Fibroblast of mammary gland (primary cell): Measurements from ENCODE around the gene LINGO4.

ENCODE experiments used
- DNase-seq: peaks from one replicate; pipeline ENCODE4 v3.0.0-alpha.2; 2010; ENCODE audit warnings: low read depth
- H3K4me3 ChIP-seq: 2 replicates; pipeline ENCODE4 v1.5.1; 2011; ENCODE audit warnings: low read depth, mild to moderate bottlenecking, low read length, moderate library complexity; ENCODE audit not compliant: control insufficient read depth
- TF ChIP-seq, protein P1 (sequence below): conservative IDR thresholded peaks from 2 replicates; pipeline ENCODE4 v1.5.1; 2011; ENCODE audit warnings: low read depth, low read length, inconsistent platforms; ENCODE audit not compliant: control insufficient read depth, insufficient read depth

Gene LINGO4

GRCh38 chr1:151815716-151816327 is 10.6 kb upstream of the LINGO4 start:
- H3K4me3 ChIP-seq: no peak overlapping the region
- no peak for DNase-seq

GRCh38 chr1:151814971-151815545 is 9.8 kb upstream of the LINGO4 start:
- no peak overlapping the region for H3K4me3 ChIP-seq
- TF ChIP-seq, protein P1, sequence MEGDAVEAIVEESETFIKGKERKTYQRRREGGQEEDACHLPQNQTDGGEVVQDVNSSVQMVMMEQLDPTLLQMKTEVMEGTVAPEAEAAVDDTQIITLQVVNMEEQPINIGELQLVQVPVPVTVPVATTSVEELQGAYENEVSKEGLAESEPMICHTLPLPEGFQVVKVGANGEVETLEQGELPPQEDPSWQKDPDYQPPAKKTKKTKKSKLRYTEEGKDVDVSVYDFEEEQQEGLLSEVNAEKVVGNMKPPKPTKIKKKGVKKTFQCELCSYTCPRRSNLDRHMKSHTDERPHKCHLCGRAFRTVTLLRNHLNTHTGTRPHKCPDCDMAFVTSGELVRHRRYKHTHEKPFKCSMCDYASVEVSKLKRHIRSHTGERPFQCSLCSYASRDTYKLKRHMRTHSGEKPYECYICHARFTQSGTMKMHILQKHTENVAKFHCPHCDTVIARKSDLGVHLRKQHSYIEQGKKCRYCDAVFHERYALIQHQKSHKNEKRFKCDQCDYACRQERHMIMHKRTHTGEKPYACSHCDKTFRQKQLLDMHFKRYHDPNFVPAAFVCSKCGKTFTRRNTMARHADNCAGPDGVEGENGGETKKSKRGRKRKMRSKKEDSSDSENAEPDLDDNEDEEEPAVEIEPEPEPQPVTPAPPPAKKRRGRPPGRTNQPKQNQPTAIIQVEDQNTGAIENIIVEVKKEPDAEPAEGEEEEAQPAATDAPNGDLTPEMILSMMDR: no peak
- no peak for DNase-seq

More at GRCh38 chr1:151815716-151816327, 10.6 kb upstream of the LINGO4 start:
- TF ChIP-seq, protein P1: no peak

DNA sequence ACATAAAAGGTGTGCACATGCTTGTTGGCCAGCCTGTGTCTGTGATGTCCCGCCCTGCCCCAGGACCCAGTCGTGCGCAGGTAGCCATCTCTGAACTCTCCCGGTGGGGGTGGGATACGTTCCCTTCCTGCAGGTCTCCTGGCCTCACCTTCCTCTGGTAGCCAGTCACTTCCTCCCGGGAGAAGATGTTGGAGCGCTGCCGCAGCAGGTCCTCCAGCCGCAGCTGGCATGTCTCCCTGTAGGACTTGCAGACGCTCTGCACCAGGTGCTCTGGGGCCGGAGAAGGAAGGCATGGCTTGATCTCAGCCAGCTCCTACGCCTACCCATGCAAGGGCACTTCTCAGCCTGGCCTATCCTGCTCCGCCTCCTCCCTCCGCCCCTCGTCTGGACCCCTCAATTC is 9.2 kb upstream of the LINGO4 start:
- TF ChIP-seq, protein P1: no peak
- DNase-seq: no peak
- no peak overlapping the region for H3K4me3 ChIP-seq

DNA sequence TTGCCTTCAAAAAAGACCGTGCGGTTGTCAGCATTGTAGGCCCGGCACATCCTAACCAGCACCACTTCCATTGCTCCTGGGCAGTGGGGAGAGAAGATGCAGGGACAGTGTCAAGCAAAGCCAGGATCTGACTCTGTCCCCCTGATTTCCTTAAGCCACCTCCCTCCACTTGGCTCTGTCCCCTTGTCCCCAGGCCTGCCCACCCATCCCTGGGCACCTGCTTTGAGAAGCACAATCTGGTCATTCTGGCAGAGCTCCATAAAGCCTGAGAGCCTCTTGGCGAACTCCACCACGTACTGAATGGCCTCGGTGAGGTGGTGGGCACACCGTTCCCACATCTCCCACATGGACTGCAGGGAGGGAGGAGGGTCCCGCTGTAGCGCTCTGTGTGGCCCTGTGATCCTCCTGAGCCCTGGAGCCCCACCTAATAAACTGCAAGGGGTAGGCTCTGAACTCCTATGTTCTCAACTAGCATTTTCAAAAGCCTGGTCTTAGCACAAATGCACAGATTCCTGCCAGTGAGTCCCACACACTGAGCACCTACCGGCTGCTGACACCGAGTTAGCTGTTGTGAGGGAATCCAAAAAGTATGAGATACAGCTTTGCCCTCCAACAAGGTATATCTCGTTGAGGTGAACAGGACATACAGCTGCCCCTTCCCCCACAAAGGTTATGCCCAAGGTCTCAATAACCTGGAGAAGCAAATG is 8.2 kb upstream of the LINGO4 start:
- TF ChIP-seq, protein P1: no peak
- H3K4me3 ChIP-seq: no peak overlapping the region
- no peak for DNase-seq

DNA sequence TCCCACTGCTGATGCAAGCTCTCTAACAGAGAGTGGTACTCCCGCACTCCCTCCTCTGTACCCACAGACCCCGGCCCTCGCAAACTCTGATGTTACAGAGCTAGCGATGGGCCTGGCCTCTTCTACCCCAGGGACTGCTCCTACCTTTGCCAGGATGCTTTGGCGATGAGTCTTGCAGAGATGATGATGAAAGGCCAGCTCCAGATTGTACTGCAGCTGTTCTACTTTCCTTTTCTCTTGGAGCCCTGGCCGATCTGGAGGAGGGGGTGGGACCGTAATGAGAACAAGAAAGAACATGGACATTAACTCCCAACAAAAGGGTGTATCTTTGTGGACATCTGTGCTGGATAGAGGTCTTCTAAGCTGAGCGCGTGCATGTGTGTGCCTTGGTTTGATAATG is 6.0 kb upstream of the LINGO4 start:
- peak; percentile 65 for DNase-seq
- H3K4me3 ChIP-seq: no peak overlapping the region
- TF ChIP-seq, protein P1: no peak

- TF ChIP-seq, protein P1: no peak
- DNase-seq: no peak
- H3K4me3 ChIP-seq: no peak overlapping the region
These were observed 4.9 kb upstream of the LINGO4 start for GRCh38 chr1:151809985-151810556.
